ENCODE results near the gene LRRC30. TPM values are rescaled to one million over a fixed set of nuclear protein-coding genes. Genes with fewer than 3 reads are reported as not detected.

Gene LRRC30
- total and polyA plus RNA-seq, 2 of the 13 experiments (the other 11 are each of a cell fraction or from before 2014, with no cell fraction given): not detected

DNA sequence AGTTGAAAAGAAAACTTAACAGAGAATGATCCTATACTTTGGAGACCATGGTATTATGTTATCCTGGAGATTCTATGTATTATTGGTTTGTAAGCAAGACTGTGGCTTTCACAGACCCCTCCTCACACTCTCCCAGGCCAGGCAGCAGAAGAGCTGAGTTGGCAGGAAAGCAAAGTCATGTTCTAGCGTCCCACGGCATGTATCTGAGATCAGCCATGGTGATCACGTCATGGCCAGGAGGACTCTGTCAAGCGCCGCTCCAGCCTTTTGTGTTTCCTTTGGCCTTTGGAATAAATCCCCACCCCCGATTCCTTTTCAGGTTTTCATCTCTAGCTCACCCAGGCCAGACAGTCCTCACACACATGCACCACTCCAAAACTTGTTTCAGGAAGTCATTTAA is 39.1 kb downstream of the LRRC30 start (continued):
- TF ChIP-seq, protein P1, sequence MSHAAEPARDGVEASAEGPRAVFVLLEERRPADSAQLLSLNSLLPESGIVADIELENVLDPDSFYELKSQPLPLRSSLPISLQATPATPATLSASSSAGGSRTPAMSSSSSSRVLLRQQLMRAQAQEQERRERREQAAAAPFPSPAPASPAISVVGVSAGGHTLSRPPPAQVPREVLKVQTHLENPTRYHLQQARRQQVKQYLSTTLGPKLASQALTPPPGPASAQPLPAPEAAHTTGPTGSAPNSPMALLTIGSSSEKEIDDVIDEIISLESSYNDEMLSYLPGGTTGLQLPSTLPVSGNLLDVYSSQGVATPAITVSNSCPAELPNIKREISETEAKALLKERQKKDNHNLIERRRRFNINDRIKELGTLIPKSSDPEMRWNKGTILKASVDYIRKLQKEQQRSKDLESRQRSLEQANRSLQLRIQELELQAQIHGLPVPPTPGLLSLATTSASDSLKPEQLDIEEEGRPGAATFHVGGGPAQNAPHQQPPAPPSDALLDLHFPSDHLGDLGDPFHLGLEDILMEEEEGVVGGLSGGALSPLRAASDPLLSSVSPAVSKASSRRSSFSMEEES (CRISPR knock-in tag; IDR thresholded peaks at IDR 0.05): no peak
- TF ChIP-seq MAFK (conservative IDR thresholded peaks at IDR 0.05 in 1 of 2, IDR thresholded peaks at IDR 0.05 in 1 of 2; ENCODE audit: low read length in 2 of 2) (peak; percentile 39 to 61; a peak in 3 of 4 replicates), MAFF (IDR thresholded peaks at IDR 0.05; ENCODE audit: low read depth, low read length) (peak; percentile 46; the same call in 1 of the 2 replicates)

DNA sequence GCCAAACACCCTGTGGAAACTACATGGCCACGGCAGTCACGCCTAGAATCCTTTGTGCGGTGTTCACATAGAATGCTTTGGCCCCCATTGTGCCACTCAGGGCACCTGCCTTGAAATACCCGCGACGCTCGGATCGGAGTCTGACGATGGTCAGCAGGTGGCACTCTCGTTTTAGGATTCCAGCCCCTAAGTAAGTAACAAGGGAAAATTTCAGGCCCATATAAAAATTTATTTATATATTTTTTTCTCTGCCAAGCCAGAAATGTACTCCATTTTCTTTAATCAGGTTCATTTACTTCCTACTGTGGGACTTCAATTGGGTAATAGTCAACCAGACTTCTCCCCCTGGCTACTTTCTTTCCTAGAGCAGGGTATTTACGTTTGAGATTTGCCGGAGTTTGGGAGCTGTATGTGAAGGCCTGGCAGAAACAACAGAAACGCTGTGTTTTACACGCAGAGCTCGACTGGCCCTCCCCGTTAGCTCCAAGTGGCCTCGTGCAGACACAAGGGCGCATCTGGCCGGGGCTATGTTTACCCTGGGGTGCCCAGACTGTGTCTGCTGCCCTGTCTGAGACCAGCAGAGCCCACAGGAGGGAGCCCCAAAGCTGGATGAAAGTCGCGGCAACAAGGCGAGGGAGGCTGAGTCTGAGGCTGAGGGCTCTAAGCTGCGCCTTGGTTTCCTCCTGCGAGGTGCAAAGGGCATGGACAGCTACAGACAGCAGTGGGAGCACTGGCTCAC is 41.6 kb downstream of the LRRC30 start:
- ATAC-seq (peak; percentile 88), DNase-seq (ENCODE audit: low spot score) (peak; percentile 55), FAIRE-seq (no peak)
- BruUV-seq (replicated peaks): no TSS peak
- 5% methylated on average over 21 of the region's 24 CpGs for WGBS (ENCODE audit: low lambda C conversion rate)
- no peaks in the 10 kb centered on the region for H3K79me2 ChIP-seq (ENCODE audit: insufficient read depth, low read length)
- H3K4me3 ChIP-seq (replicated peaks in 1 of 3; ENCODE audit: insufficient read depth in 1 of 3, low read depth in 2 of 3, low read length in 3 of 3): peak overlapping the region; percentile 51 to 73 (median 58)
- ChIA-PET POLR2A (no interaction called here), CTCF (ENCODE audit: low intra/inter-chr PET ratio, low total read pairs) (interaction anchor here (0.7 to 2.4 kb wide), 2 partner anchors 294 to 1208 kb away, joined by 3 to 11 read pairs; partner anchors contain the start of gene PTPRM)
- H3K27ac ChIP-seq (ENCODE audit: extremely low read length, insufficient read depth, low read length): no peak overlapping the region
- H3K27me3 ChIP-seq (ENCODE audit: control insufficient read depth in 1 of 2, insufficient read depth in 2 of 2, low read length in 2 of 2): peaks cover 0 to 1% of the 10 kb centered on the region in 2 experiments; a peak in 1 of 5 replicates
- peaks cover 12% of the 10 kb centered on the region for H3K4me1 ChIP-seq (ENCODE audit: insufficient read depth, low read length)
- peak overlapping the region; percentile 95 for H3K4me2 ChIP-seq (ENCODE audit: low read depth, low read length)
- intact Hi-C loops (cut with micrococcal nuclease; ENCODE audit: unreplicated experiment): loop anchor here (2.0 to 5.0 kb wide), 4 partner anchors 294 to 520 kb away; partner anchors contain the start of gene PTPRM
- no peaks in the 10 kb centered on the region for H4K20me1 ChIP-seq (ENCODE audit: insufficient read depth, low read length)
- no peaks in the 10 kb centered on the region for H3K9me3 ChIP-seq (ENCODE audit: low read length)
- no peaks in the 10 kb centered on the region for H3K36me3 ChIP-seq (replicated peaks in 1 of 2; ENCODE audit: control insufficient read depth in 1 of 2, insufficient read depth in 2 of 2, low read length in 2 of 2)
- H2AFZ ChIP-seq (ENCODE audit: low read length): peak overlapping the region; percentile 74
- H3K9ac ChIP-seq (ENCODE audit: insufficient read depth, low read depth, low read length): peak overlapping the region; percentile 25; the same call in 1 of the 2 replicates
- in situ Hi-C loops (cut with HindIII; ENCODE audit: extremely low pct_ligation_motif_present, low pct_unique_long_range_greater_than_20kb): loop anchor here (5.0 to 25.0 kb wide), 3 partner anchors 295 to 1115 kb away; partner anchors contain the start of gene PTPRM
- TF ChIP-seq CTCF (CRISPR knock-in tag; IDR thresholded peaks at IDR 0.05) (peak; percentile 82), LCORL (IDR thresholded peaks at IDR 0.05) (no peak), LCORL (CRISPR knock-in tag; IDR thresholded peaks at IDR 0.05) (0 out of 2 replicates have a peak, but pooled peaks have one; percentile 60), SMAD1 (CRISPR knock-in tag; IDR thresholded peaks at IDR 0.05; ENCODE audit: borderline replicate concordance, low read depth) (0 out of 2 replicates have a peak, but pooled peaks have one; percentile 56), ATF3 (CRISPR knock-in tag; IDR thresholded peaks at IDR 0.05) (no peak), RAD21 (CRISPR knock-in tag; IDR thresholded peaks at IDR 0.05) (peak; percentile 40; the same call in 1 of the 2 replicates), FOXA1 (IDR thresholded peaks at IDR 0.05) (no peak), FOXA1 (CRISPR knock-in tag; IDR thresholded peaks at IDR 0.05) (peak; percentile 64), ZNF776 (CRISPR knock-in tag; IDR thresholded peaks at IDR 0.05) (no peak)
- TF ChIP-seq, protein P2, sequence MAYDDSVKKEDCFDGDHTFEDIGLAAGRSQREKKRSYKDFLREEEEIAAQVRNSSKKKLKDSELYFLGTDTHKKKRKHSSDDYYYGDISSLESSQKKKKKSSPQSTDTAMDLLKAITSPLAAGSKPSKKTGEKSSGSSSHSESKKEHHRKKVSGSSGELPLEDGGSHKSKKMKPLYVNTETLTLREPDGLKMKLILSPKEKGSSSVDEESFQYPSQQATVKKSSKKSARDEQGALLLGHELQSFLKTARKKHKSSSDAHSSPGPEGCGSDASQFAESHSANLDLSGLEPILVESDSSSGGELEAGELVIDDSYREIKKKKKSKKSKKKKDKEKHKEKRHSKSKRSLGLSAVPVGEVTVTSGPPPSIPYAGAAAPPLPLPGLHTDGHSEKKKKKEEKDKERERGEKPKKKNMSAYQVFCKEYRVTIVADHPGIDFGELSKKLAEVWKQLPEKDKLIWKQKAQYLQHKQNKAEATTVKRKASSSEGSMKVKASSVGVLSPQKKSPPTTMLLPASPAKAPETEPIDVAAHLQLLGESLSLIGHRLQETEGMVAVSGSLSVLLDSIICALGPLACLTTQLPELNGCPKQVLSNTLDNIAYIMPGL (CRISPR knock-in tag; IDR thresholded peaks at IDR 0.05; ENCODE audit: borderline replicate concordance in 1 of 2, low read depth in 1 of 2): peak in 1 of 2 experiments; percentile 78; a peak in 2 of 4 replicates
- TF ChIP-seq, protein P3, sequence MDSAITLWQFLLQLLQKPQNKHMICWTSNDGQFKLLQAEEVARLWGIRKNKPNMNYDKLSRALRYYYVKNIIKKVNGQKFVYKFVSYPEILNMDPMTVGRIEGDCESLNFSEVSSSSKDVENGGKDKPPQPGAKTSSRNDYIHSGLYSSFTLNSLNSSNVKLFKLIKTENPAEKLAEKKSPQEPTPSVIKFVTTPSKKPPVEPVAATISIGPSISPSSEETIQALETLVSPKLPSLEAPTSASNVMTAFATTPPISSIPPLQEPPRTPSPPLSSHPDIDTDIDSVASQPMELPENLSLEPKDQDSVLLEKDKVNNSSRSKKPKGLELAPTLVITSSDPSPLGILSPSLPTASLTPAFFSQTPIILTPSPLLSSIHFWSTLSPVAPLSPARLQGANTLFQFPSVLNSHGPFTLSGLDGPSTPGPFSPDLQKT (CRISPR knock-in tag; IDR thresholded peaks at IDR 0.05; ENCODE audit: borderline replicate concordance): no peak
